PC-9 (cell line): ENCODE measurements around the gene CTU2. TPM values are rescaled to one million over a fixed set of nuclear protein-coding genes. Genes with fewer than 3 reads are reported as not detected.

Experiments
- BruUV-seq: library from RNA; stranded (reverse); fragments of 400-500 nt; replicated peaks from 2 replicates; lab custom pipeline; 2021; lab: Mats Ljungman, UMichigan
- CTCF ChIA-PET: fragments of 300-600 bp; sonication (Branson Sonifier 250); formaldehyde crosslinking; loops from one replicate; lab custom pipeline; 2022; ENCODE audit warnings: antibody characterized with exemption; lab: Charles Lee
- POLR2A ChIA-PET: fragments of 300-600 bp; sonication (Branson Sonifier 250); formaldehyde crosslinking; loops from one replicate; lab custom pipeline; 2022; ENCODE audit warnings: antibody characterized with exemption; ENCODE audit not compliant: unreplicated experiment; lab: Charles Lee
- DNase-seq, 2 experiments: peaks; one replicate each; pipeline versions ENCODE4 v3.0.0 to v3.0.0-alpha.2; 2015 to 2022; ENCODE audit warnings: mixed read lengths in 1 of 2
- H2AFZ ChIP-seq: fragments of 200-600 bp; sonication (generic); 2 replicates; pipeline ENCODE4 v1.8.1; 2017; ENCODE audit warnings: antibody characterized with exemption
- H3F3A ChIP-seq: fragments of 200-600 bp; sonication (generic); 2 replicates; pipeline ENCODE4 v1.8.1; 2017; ENCODE audit warnings: antibody characterized with exemption, mild to moderate bottlenecking, low read depth; ENCODE audit not compliant: insufficient read depth
- H3K27ac ChIP-seq: fragments of 200-600 bp; sonication (generic); 2 replicates; pipeline ENCODE4 v1.6.1; 2016; ENCODE audit warnings: mixed run types
- H3K27me3 ChIP-seq: fragments of 200-600 bp; sonication (generic); 2 replicates; pipeline ENCODE4 v1.6.1; 2016; ENCODE audit warnings: low read depth, mixed run types; ENCODE audit not compliant: insufficient read depth
- H3K36me3 ChIP-seq: fragments of 200-600 bp; sonication (generic); 2 replicates; pipeline ENCODE4 v1.6.1; 2016; ENCODE audit warnings: low read depth, mixed run types
- H3K4me1 ChIP-seq: fragments of 200-600 bp; sonication (generic); replicated peaks from 2 replicates; pipeline ENCODE4 v1.6.1; 2016; ENCODE audit warnings: mixed run types; ENCODE audit not compliant: insufficient read depth
- H3K4me2 ChIP-seq: fragments of 200-600 bp; sonication (generic); 2 replicates; pipeline ENCODE4 v1.6.1; 2017; ENCODE audit warnings: mixed run types
- H3K4me3 ChIP-seq: fragments of 200-600 bp; sonication (generic); 2 replicates; pipeline ENCODE4 v1.6.1; 2016; ENCODE audit warnings: mixed run types
- H3K79me2 ChIP-seq: fragments of 200-600 bp; sonication (generic); 2 replicates; pipeline ENCODE4 v1.6.1; 2017; ENCODE audit warnings: low read depth, mixed run types
- H3K9me2 ChIP-seq: fragments of 200-600 bp; sonication (generic); 2 replicates; pipeline ENCODE4 v1.8.1; 2017; ENCODE audit warnings: mild to moderate bottlenecking; ENCODE audit not compliant: insufficient read depth
- H3K9me3 ChIP-seq: fragments of 200-600 bp; sonication (generic); 2 replicates; pipeline ENCODE4 v1.8.1; 2016; ENCODE audit warnings: low read depth; ENCODE audit not compliant: insufficient read depth
- H4K20me1 ChIP-seq: fragments of 200-600 bp; sonication (generic); 2 replicates; pipeline ENCODE4 v1.8.1; 2017; ENCODE audit not compliant: insufficient read depth
- CTCF ChIP-seq: fragments of 200-600 bp; sonication (generic); conservative IDR thresholded peaks from 2 replicates; pipeline ENCODE4 v1.6.1; 2017; ENCODE audit warnings: mixed run types, antibody characterized with exemption, mild to moderate bottlenecking, moderate library complexity
- EZH2 ChIP-seq: fragments of 200-600 bp; sonication (generic); IDR thresholded peaks from 2 replicates; pipeline ENCODE4 v1.8.0; 2017; ENCODE audit warnings: antibody characterized with exemption, low read depth
- intact Hi-C: fragments of 100-400 bp; cut with micrococcal nuclease; formaldehyde crosslinking; loops from one replicate; pipeline ENCODE4 v1.10.0; 2022; ENCODE audit not compliant: unreplicated experiment
- total RNA-seq: library from RNA; stranded (reverse); gene quantifications from 2 replicates; pipeline ENCODE4 v1.2.3, GENCODE V29; 2021

Gene CTU2
- total RNA-seq, 1 experiment from 2014 or later = 20.0 TPM

- Histone ChIP-seq H3K79me2 (no peaks in the 10 kb centered on the region), H3K4me3 (no peak overlapping the region), H3K9me3 (no peaks in the 10 kb centered on the region), H3K36me3 (no peaks in the 10 kb centered on the region), H2AFZ (no peak overlapping the region), H3K4me2 (no peak overlapping the region), H3F3A (peaks cover 2% of the 10 kb centered on the region; the same call in 1 of the 2 replicates), H3K27ac (no peak overlapping the region), H3K9me2 (no peaks in the 10 kb centered on the region), H4K20me1 (no peaks in the 10 kb centered on the region), H3K4me1 (peaks cover 14% of the 10 kb centered on the region), H3K27me3 (no peaks in the 10 kb centered on the region)
- intact Hi-C loops = no loop called here
- CTCF ChIA-PET = no interaction called here
- no TSS peak for BruUV-seq
- no peak for TF ChIP-seq CTCF
- TF ChIP-seq EZH2 = no peak
- POLR2A ChIA-PET = no interaction called here
- DNase-seq = no peak
Measured at GRCh38 chr16:88691924-88692560, 14.3 kb upstream of the CTU2 start.

GRCh38 chr16:88692861-88693260 lies 13.4 kb upstream of the CTU2 start:
- Histone ChIP-seq H3K9me2 (no peaks in the 10 kb centered on the region), H3K9me3 (no peaks in the 10 kb centered on the region), H3F3A (no peaks in the 10 kb centered on the region), H3K4me3 (no peak overlapping the region), H3K36me3 (no peaks in the 10 kb centered on the region), H4K20me1 (no peaks in the 10 kb centered on the region), H3K27ac (no peak overlapping the region), H3K27me3 (no peaks in the 10 kb centered on the region), H2AFZ (no peak overlapping the region), H3K4me2 (no peak overlapping the region), H3K79me2 (no peaks in the 10 kb centered on the region), H3K4me1 (peaks cover 9% of the 10 kb centered on the region)
- intact Hi-C loops = no loop called here
- ChIA-PET CTCF (no interaction called here), POLR2A (no interaction called here)
- TF ChIP-seq EZH2 = no peak
- TF ChIP-seq CTCF = no peak
- no peak for DNase-seq
- no TSS peak for BruUV-seq

GRCh38 chr16:88693420-88694177 lies 12.7 kb upstream of the CTU2 start:
- intact Hi-C loops = no loop called here
- no peak overlapping the region for H3K27ac ChIP-seq
- H3F3A ChIP-seq = no peaks in the 10 kb centered on the region
- H3K4me3 ChIP-seq = no peak overlapping the region
- H3K9me3 ChIP-seq = no peaks in the 10 kb centered on the region
- H3K79me2 ChIP-seq = no peaks in the 10 kb centered on the region
- BruUV-seq = no TSS peak
- no peak overlapping the region for H3K4me2 ChIP-seq
- no peak for DNase-seq
- H3K4me1 ChIP-seq = peaks cover 1% of the 10 kb centered on the region; the same call in 1 of the 2 replicates
- no peaks in the 10 kb centered on the region for H3K36me3 ChIP-seq
- H3K9me2 ChIP-seq = no peaks in the 10 kb centered on the region
- H3K27me3 ChIP-seq = no peaks in the 10 kb centered on the region
- no peak for TF ChIP-seq EZH2
- TF ChIP-seq CTCF = no peak
- no peaks in the 10 kb centered on the region for H4K20me1 ChIP-seq
- H2AFZ ChIP-seq = no peak overlapping the region
- CTCF ChIA-PET = no interaction called here
- POLR2A ChIA-PET = no interaction called here
